NCI-H2227 (cell line): ENCODE data around the gene RIT1.

Source experiments
- DNase-seq: peaks from one replicate; lab custom pipeline; 2025; ENCODE audit not compliant: unreplicated experiment; lab: John Stamatoyannopoulos, UW

Gene RIT1

DNA sequence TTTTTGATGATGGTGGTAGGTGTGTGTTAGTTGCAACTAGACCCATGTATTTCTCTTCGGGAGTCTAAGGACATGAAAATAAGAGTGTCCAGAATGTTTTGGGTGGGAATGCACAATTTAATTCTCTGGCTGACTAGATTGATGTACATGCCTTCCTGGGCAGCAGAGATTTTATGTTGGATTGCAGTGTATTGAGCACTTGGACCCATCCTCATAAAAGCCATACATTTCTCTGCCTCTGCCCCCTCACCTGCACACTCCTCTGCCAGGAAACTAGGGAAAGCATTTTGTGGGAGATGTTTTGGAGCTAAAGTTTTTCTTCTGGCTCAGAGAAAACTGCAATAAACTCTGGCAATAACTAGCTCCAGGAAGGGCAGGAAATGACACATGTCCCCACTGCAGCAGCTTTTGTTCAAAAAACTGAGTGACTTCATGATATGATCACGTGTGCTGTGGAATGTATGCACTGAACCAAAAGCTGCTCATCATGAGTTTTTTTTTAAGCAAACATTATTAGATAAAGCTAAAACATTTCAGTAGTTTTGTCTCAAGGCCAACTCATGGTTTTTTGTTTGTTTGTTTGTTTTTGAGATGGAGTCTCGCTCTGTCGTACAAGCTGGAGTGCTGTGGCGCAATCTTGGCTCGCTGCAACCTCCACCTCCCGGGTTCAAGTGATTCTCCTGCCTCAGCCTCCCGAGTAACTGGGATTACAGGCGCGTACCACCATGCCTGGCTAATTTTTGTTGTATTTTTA is 17.6 kb downstream of the RIT1 start:
- DNase-seq: no peak

- DNase-seq: no peak
Observed at GRCh38 chr1:155892796-155893195, 18.4 kb downstream of the RIT1 start.

DNA sequence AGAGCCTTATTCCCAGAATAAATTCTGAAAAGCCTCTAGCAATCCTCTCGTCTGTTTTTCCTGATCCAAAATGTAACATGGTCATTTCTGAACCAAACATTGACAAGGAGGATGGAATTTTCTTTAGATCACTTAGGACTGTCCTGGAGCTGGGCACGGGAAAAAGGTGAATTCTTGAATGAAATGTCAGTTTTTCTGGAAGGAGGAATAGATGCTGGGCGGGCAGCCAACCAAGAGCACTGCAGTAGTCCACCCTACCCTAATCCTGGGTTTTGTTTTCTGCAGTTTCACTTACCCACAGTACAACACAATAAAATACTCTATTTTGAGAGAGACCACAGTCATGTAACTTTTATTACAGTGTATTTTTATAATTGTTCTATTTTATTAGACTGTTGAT is 20.9 kb downstream of the RIT1 start:
- no peak for DNase-seq

- no peak for DNase-seq
Observed at GRCh38 chr1:155889566-155889965, 21.6 kb downstream of the RIT1 start.

- DNase-seq: no peak
Observed at GRCh38 chr1:155888481-155888880, 22.7 kb downstream of the RIT1 start.

DNA sequence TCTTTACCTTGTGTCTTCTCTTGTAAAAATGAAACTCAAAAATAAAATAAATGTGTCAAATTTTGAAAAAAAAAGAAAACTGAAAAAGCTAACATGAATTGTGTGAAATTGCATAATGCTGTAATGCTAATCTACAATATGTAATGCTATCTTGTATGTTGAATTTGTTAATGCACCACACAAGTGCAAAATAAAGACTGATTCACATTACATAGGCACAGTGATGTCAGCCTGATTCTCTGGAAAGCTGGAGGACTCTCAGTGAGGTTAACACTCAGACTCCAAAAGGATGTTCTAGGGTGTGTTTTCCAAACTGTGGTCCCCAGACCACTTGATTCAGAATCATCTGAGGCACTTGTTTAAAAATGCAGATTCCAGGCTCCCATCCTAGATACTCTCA is 26.2 kb downstream of the RIT1 start:
- DNase-seq: no peak

DNA sequence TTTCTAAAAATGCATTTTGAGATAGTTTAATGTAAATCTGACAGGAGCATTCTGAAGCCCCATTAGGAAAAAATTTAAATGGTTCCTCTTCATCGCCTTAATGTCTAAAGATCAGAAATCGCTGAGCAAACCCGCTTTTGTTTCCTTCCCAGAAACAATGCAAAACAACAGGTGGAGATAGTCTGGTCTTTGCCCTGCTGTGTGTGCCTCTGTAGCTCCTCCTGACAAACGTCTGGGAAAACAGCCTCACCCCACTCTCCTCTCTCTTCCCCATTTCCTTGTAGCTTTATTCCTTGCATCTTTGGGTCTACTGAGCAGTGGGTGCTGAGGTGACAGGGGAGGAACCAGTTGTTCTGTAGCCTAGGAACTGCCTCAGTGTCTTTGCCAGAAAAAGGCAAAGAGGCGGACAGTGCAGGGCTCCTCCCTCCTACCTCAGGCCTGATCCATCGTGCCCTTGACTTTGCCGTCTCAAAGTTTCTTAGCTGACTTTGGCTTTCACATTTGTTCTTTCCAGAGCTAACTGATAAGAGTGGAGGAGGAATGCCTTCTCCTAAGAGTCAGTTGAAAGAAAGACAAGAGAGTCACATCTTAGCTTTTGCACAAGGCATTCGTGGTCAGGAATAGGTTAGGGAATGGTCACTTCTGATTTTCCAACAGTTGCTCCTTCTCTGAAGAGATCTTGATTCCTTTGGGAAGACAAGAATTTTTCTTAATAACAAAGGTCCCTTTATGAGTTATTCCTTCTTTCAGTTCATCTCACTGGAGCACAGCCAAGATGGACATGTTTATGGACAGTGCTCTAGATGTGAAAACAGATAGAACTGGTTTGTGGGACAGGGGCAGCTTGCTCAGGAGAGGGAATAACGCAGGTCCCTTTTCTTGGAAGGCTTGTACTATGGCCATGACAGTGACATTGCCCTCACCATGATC is 26.9 kb downstream of the RIT1 start:
- DNase-seq: no peak

DNA sequence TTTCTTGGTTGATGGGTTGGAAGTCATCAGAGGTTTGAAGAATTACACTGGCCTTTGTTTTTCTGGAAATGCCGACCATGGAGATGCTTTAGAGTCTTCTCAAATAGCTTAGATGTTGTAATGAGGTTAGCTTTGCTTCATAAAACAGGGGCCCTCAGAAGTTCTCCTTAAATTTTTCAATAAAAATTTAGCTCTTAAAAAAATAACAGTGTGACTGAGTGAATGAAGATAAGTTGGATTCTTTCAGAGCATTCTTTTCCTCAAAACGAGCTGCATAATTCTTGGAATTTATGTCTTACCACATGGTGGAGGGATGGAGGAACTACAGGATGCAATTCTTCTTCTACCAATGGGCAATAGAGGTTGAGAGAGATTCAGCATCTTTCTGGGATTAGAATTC is 28.4 kb downstream of the RIT1 start:
- no peak for DNase-seq

- DNase-seq: no peak
Observed at GRCh38 chr1:155882235-155882634, 28.9 kb downstream of the RIT1 start.

DNA sequence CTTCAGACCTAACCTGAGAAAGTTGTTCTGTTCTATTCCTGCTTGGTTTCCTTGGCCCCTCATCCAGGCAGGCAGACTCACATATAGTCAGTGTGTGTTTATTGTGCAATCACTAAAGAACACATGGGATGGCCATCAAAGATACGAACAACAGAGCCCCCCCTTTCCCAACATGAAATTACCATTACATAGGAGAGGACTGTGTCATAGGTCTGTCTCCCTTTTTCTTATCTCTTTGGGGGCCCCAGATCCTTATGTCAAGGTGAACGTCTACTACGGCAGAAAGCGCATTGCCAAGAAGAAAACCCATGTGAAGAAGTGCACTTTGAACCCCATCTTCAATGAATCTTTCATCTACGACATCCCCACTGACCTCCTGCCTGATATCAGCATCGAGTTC is 30.2 kb downstream of the RIT1 start:
- DNase-seq: no peak

- DNase-seq: no peak
Observed at GRCh38 chr1:155880251-155880650, 30.9 kb downstream of the RIT1 start.

DNA sequence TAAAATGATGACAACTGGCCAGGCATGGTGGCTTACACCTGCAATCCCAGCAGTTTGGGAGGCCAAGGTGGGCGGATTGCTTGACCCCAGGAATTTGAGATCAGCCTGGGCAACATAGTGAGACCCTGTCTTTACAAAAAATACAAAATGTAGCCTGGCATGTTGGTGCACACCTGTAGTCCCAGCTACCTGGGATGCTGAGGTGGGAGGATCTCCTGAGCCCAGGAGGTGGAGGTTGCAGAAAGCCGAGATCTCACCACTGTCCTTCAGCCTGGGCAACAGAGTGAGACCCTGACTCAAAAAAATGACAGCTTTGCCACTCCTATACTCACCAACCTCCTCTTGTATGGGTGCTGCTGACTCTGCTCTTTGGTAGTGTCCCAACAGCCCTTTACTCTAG is 33.2 kb downstream of the RIT1 start:
- no peak for DNase-seq

DNA sequence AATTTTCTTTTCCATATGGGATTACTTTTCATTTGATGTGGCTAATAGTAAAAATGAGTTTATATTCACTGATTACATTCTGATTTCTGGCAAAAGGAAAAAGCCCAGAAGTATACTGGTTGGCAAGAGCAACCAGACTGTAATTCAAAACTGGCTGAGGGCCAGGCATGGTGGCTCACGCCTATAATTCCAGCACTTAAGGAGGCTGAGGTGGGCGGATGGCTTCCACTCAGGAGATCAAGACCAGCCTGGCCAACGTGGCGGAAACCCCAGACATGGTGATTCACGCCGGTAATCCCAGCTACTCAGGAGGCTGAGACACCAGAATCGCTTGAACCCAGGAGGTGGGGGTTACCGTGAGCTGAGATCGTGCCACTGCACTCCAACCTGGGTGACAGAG is 37.3 kb downstream of the RIT1 start:
- peak; percentile 89 for DNase-seq

- DNase-seq: no peak
Observed at GRCh38 chr1:155872527-155872926, 38.6 kb downstream of the RIT1 start.

DNA sequence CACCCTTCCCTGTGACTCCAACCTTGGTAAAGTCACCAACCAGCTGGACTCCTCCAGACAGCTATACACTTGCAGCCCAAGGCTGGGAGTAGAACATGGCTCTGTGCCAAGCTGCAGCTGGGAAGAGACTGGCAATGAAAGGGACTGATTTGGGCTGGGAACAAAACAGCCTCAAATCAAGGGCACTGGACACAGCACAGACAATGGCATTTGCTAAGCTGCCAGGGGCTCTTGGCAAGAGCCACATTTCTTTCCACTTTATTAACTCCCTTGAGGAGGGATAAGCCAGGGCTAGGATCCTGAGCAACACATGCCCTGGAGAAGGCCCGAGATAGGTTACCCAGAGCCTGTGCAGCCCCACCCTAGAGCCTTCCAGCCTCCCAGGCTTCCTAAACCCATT is 39.8 kb downstream of the RIT1 start:
- peak; percentile 74 for DNase-seq

DNA sequence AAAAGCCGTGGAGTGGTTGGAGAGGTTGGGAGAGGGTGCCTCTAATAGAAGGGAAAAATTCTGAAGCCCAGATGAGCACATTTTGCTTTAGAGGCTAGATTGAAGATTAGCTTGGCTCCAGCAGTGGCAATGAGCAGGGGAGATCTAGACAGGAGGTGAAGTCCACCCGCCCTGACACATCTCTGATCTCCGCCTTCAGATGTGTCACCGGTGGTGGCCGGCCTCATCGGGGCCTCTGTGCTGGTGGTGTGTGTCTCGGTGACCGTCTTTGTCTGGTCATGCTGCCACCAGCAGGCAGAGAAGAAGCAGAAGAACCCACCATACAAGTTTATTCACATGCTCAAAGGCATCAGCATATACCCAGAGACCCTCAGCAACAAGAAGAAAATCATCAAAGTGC is 43.4 kb downstream of the RIT1 start:
- no peak for DNase-seq

- no peak for DNase-seq
Observed at GRCh38 chr1:155864393-155864792, 46.8 kb downstream of the RIT1 start.

GRCh38 chr1:155861896-155862295 is 49.3 kb downstream of the RIT1 start:
- DNase-seq: no peak

GRCh38 chr1:155860970-155861510 is 50.1 kb downstream of the RIT1 start:
- DNase-seq: no peak

DNA sequence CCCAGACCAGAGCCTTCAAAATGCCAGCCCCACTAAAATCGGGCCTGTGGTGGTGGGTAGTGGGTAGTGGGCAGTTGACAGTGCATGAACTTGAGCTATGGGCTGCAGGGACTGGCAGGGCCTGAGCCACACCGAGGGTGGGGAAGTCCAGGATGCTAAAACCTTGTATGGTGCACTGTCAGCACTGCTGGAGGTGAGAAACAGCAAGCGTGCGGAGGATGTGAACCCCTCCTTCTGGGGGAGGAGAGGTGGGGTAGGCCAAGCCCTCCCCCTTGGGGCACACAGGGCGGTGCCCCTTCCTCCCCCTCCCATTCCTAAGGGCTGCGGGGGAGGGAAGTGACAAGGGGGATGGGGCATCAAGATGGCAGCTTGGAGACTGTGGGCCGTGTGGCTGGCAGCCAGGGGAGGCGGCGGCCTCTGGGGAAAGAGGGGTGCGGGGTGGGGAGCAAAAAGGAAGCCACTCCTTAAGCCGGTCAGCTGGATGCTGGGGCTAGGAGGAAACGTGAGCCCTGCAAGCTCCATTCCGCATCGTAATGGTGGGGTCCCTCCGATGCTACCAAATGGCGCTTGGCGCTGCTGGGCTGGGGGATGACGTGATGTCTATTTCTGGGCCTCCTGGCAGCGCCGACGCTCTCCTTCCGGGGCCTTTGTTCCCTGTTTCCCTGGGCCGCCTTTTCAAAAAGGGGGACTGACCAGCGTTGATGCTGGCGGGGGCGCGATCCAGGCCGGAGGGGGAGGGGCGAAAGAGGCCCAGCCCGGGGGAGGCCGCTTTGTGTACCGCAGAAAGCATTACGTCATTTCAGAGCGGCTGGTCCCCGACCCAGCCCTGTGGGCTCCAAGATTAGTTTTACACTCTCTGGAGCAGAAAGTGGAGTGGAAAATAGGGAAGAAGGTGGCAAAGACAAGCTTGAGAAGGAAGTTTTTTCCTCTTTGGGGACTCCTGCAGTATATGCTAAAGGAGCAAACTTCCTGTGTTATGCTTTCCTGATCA is 51.0 kb downstream of the RIT1 start:
- DNase-seq: peak; percentile 93
